HG02642 (cell line): ENCODE results near the gene TGFB2.
"Not testable (repeated sequence)": the region's sequence is repeated elsewhere in the genome, so short reads cannot be mapped to it uniquely, and the experiment has no call there.

Experiments
- ATAC-seq: cut with Tn5 transposase; IDR thresholded peaks from one replicate; pipeline ENCODE4 v1.9.1; 2021; ENCODE audit warnings: mild to moderate bottlenecking; ENCODE audit not compliant: unreplicated experiment, poor library complexity

TGFB2 gene

GRCh38 chr1:218344814-218345672 is at the start of gene TGFB2:
TSS of gene TGFB2 (plus strand) at chr1:218345336. CDS start at chr1:218346702, 1,366 bp downstream.
- ATAC-seq, result peak; percentile 56

GRCh38 chr1:218296162-218296561 is 49.0 kb upstream of the TGFB2 start:
- ATAC-seq, result no peak

DNA sequence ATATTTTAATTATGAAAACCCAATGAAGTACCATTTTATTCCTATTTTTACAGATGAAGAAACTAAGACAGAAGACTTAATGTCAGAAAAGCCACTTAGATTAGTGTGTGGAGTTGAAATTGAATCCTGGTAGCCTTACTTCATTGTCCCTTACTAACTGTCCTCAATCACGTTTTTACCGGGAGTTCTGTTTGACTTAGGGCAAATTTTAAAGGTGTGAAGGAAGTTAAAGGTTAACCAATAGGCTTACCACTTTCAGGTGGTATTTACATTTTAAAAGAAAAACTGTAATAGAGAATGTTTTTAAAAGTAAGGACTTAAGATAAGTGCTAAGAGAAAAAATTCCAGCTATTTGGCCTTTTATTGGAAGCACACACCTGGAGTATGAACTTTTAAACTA is 47.7 kb upstream of the TGFB2 start:
- ATAC-seq, result no peak

DNA sequence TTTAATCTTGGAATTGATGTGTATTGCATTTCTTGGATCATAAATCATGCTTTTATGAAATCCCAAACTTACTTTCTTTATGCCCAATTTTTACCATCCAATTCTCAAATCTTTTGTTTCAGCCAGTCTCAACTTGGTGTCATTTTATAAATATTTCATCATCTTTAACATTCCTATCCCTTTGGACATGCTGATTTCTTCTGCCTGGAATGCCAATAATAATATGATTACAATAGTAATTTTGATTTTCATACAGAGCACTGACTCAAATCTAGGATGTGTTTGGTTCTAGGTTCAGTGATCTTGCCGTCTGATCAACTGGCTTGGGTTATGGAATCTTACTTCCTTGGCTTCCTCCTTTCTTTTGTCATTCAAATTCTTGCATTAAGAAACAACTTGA is 47.3 kb upstream of the TGFB2 start:
- ATAC-seq, result no peak

- ATAC-seq, result no peak
Measured at GRCh38 chr1:218298398-218298797, 46.7 kb upstream of the TGFB2 start.

DNA sequence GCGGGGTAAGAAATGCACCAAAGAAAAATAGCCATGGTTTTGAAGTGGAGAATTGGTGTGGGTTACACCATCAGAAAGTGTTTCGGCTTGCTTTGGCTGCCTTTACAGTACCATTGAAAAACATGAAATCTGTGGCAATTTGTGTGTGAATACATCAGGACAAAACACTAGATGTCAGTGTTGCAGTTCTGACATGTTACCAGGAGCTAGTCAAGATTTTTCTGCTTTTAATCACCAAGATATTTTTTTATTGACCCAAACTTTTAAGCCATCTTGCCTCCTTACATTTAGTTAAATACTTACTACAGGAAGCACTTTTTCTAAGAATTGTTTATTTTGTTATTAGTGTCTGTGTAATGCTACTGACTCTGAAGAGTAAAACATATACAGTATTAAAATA is 45.7 kb upstream of the TGFB2 start:
- ATAC-seq, result no peak

DNA sequence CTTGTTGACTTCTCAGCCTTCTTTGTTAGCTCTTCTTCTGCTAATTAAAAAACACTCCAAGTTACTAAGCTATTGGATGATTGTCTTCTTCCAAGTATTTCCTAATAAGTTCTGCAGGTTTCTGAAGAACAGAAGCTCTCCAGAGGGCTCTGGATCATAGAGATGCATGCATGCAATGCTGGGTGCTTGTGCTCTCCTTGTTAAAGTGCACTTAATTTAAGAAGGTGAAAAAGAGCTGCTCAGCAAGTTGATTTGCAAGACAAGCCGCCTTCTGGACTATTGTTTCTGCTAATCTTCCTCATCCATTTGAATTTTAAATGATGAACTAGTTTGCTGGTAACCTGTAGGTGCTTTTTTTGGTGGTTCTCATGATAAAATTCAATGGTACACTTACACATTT is 43.9 kb upstream of the TGFB2 start:
- no peak for ATAC-seq

DNA sequence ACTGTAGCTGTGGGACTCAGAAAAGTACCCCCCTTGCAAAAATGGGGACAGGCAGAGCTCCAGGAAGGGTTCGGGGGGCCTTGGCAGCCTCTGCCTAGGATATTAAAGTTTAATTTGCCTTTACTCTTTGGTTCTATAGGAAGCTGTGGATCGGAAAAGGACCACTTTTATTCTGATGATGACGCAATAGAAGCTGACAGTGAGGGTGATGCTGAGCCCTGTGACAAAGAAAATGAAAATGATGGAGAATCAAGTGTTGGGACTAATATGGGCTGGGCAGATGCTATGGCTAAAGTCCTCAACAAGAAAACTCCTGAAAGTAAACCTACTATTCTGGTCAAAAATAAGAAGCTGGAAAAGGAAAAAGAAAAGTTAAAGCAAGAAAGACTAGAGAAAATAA is 43.0 kb upstream of the TGFB2 start:
- no peak for ATAC-seq

- no peak for ATAC-seq
Measured at GRCh38 chr1:218303176-218303879, 41.8 kb upstream of the TGFB2 start.

DNA sequence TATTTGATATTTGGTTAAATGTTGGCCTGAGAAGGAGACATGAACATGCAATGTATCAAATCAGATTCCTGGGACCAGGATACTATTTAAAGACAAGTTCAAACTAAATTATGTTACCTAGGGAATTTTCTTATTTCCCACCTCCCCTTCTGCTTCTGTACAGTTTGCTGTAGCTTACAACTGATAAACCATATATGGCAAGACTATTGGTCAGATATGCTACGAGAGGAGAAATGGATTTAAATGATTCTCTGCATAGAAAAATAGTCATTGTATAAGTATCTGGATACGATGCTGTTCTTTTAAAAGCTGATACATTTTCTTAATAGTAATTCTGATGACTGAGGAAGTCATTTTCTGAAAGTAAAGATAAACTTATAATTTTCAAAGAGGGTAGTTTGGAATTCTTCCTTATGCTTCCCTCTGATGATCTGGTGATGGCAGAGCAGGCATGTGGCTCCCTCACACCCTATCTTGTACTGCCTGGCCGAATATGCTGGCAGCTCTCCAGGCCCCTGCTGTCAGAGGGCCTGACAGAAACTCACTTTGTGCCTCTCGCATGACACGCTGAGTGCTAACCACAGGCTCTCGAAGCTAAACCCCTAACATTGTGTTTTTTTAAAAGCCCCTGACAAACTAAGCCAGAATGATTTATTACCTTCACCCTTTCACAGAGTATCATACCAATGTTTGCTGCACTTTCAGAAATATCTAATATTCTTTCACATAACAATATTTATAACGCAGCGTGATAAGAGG is 40.7 kb upstream of the TGFB2 start:
- peak; percentile 90 for ATAC-seq

GRCh38 chr1:218305472-218306064 is 39.6 kb upstream of the TGFB2 start:
- no peak for ATAC-seq

DNA sequence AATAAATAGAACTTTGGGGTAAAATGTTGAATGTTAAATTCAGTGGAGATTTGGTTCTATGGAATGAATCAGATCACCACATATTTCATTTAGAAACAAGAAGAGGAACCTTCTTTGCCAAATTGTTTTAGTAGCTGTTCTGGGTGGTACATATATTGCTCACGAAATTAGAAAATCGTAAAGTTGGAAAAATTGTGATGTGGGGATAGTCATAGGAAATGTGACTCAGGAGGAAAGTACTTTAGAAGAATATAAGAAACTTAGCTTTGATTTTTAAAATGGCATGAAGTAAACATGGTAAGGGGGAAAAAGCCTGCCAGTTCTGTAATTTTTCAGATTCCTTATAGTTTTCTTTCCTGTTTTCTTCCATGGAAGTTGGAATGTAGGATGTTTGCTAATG is 32.6 kb upstream of the TGFB2 start:
- no peak for ATAC-seq

- ATAC-seq, result no peak
Measured at GRCh38 chr1:218314316-218314715, 30.8 kb upstream of the TGFB2 start.

- ATAC-seq, result no peak
Measured at GRCh38 chr1:218315638-218316037, 29.5 kb upstream of the TGFB2 start.

- ATAC-seq, result no peak
Measured at GRCh38 chr1:218317061-218317460, 28.1 kb upstream of the TGFB2 start.

GRCh38 chr1:218320182-218320581 is 25.0 kb upstream of the TGFB2 start:
- ATAC-seq, result not testable (repeated sequence)

- ATAC-seq, result no peak
Measured at GRCh38 chr1:218322762-218323161, 22.4 kb upstream of the TGFB2 start.

GRCh38 chr1:218323568-218324225 is 21.4 kb upstream of the TGFB2 start:
- ATAC-seq, result no peak

GRCh38 chr1:218324226-218324580 is 20.9 kb upstream of the TGFB2 start:
- no peak for ATAC-seq

DNA sequence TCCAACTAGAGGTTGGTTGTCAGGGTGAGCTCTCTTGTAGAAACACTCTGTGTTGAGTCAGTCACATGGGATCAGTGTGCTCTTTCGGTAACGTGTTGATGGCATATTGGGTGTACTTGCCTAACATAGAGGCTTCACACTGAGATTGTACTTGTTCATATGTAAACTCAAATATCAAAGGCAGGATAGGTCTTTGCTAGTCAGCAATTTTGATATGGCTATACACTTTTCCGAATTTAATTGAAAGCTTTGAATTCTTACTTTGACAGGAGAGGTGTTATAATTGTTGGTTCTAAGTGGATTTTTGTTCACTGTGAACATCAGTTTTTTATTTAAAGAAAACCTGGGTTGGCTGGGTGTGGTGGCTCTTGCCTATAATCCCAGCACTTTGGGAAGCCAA is 16.4 kb upstream of the TGFB2 start:
- no peak for ATAC-seq
